Neural cell (in vitro differentiated cells): Measurements from ENCODE around the gene FANCL. TPM values are rescaled to one million over a fixed set of nuclear protein-coding genes. Genes with fewer than 3 reads are reported as not detected.
"Not testable (repeated sequence)": the region's sequence is repeated elsewhere in the genome, so short reads cannot be mapped to it uniquely, and the experiment has no call there.

Experiments used
- H2AFZ ChIP-seq: fragments of 200-600, 300-800 bp; sonication (generic), shearing (Covaris generic); 2 replicates; pipeline ENCODE4 v1.6.0; 2014; ENCODE audit warnings: low read depth, mild to moderate bottlenecking, antibody characterized with exemption, low read length, moderate library complexity
- H3F3A ChIP-seq: fragments of 200-600 bp; shearing (Covaris generic); 2 replicates; pipeline ENCODE4 v1.6.1; 2016; ENCODE audit warnings: mild to moderate bottlenecking, moderate library complexity, mixed read lengths, antibody characterized with exemption, low read length; ENCODE audit not compliant: insufficient read depth, poor library complexity, severe bottlenecking
- H3K27ac ChIP-seq: fragments of 200-600, 300-800 bp; sonication (generic), shearing (Covaris generic); 2 replicates; pipeline ENCODE4 v1.5.1; 2014; ENCODE audit warnings: mild to moderate bottlenecking, low read length, moderate library complexity
- H3K27me3 ChIP-seq: fragments of 300-800, 200-600 bp; sonication (generic), shearing (Covaris generic); 2 replicates; pipeline ENCODE4 v1.6.0; 2014; ENCODE audit warnings: mild to moderate bottlenecking, low read depth, low read length, moderate library complexity; ENCODE audit not compliant: insufficient read depth
- H3K36me3 ChIP-seq: fragments of 300-800, 200-600 bp; sonication (generic), shearing (Covaris generic); 2 replicates; pipeline ENCODE4 v1.5.1; 2014; ENCODE audit warnings: mild to moderate bottlenecking, antibody characterized with exemption, low read length, moderate library complexity; ENCODE audit not compliant: insufficient read depth
- H3K4me2 ChIP-seq: fragments of 300-800, 200-600 bp; sonication (generic), shearing (Covaris generic); 2 replicates; pipeline ENCODE4 v1.6.0; 2014; ENCODE audit warnings: mild to moderate bottlenecking, low read length
- H3K4me3 ChIP-seq: fragments of 300-800, 200-600 bp; sonication (generic), shearing (Covaris generic); 2 replicates; pipeline ENCODE4 v1.5.1; 2014; ENCODE audit warnings: mild to moderate bottlenecking, low read length, moderate library complexity
- H3K79me2 ChIP-seq: fragments of 200-600 bp; shearing (Covaris generic); replicated peaks from 2 replicates; pipeline ENCODE4 v1.6.0; 2014; ENCODE audit warnings: mild to moderate bottlenecking, low read length, moderate library complexity; ENCODE audit not compliant: insufficient read depth
- H3K9ac ChIP-seq: fragments of 300-800, 200-600 bp; sonication (generic), shearing (Covaris generic); 2 replicates; pipeline ENCODE4 v1.6.1; 2016; ENCODE audit warnings: mild to moderate bottlenecking, low read length, mixed read lengths
- H3K9me2 ChIP-seq: fragments of 200-600 bp; shearing (Covaris generic); 2 replicates; pipeline ENCODE4 v1.6.1; 2016; ENCODE audit warnings: mild to moderate bottlenecking, low read length, mixed read lengths; ENCODE audit not compliant: insufficient read depth
- H3K9me3 ChIP-seq: fragments of 200-600, 300-800 bp; sonication (generic), shearing (Covaris generic); 2 replicates; pipeline ENCODE4 v1.6.1; 2016; ENCODE audit warnings: mild to moderate bottlenecking, mixed run types, low read length, moderate library complexity, mixed read lengths
- H4K20me1 ChIP-seq: fragments of 200-600 bp; shearing (Covaris generic); 2 replicates; pipeline ENCODE4 v1.6.1; 2016; ENCODE audit warnings: mild to moderate bottlenecking, mixed run types; ENCODE audit not compliant: insufficient read depth
- CTCF ChIP-seq: fragments of 450-650 bp; IDR thresholded peaks from 2 replicates; pipeline ENCODE4 v1.5.1; 2014; ENCODE audit warnings: antibody characterized with exemption, mild to moderate bottlenecking, moderate library complexity; ENCODE audit not compliant: poor library complexity, severe bottlenecking
- EP300 ChIP-seq: fragments of 450-650 bp; conservative IDR thresholded peaks from 2 replicates; pipeline ENCODE4 v1.6.1; 2014; ENCODE audit warnings: antibody characterized with exemption, mild to moderate bottlenecking, moderate library complexity; ENCODE audit not compliant: poor library complexity, severe bottlenecking
- EZH2 ChIP-seq: fragments of 200-600, 300-800 bp; shearing (Covaris generic), sonication (generic); IDR thresholded peaks from 2 replicates; pipeline ENCODE4 v1.6.1; 2014; ENCODE audit warnings: antibody characterized with exemption, low read length, borderline replicate concordance, mild to moderate bottlenecking; ENCODE audit not compliant: insufficient read depth, poor library complexity, severe bottlenecking
- MXI1 ChIP-seq: fragments of 450-650 bp; conservative IDR thresholded peaks from 2 replicates; pipeline ENCODE4 v1.6.1; 2014; ENCODE audit warnings: antibody characterized with exemption, mild to moderate bottlenecking; ENCODE audit not compliant: poor library complexity, severe bottlenecking
- POLR2AphosphoS5 ChIP-seq: IDR thresholded peaks from 2 replicates; pipeline ENCODE4 v1.6.1; 2012
- RAD21 ChIP-seq: fragments of 450-650 bp; conservative IDR thresholded peaks from 2 replicates; pipeline ENCODE4 v1.6.1; 2014; ENCODE audit warnings: antibody characterized with exemption, mild to moderate bottlenecking, moderate library complexity
- REST ChIP-seq: IDR thresholded peaks from 2 replicates; pipeline ENCODE4 v1.6.1; 2012; ENCODE audit warnings: borderline replicate concordance
- SMC3 ChIP-seq: fragments of 450-650 bp; conservative IDR thresholded peaks from 2 replicates; pipeline ENCODE4 v1.6.1; 2014; ENCODE audit warnings: antibody characterized with exemption, mild to moderate bottlenecking, moderate library complexity; ENCODE audit not compliant: poor library complexity
- TAF1 ChIP-seq: IDR thresholded peaks from 2 replicates; pipeline ENCODE4 v1.6.1; 2012; ENCODE audit warnings: low read depth
- polyA plus RNA-seq: library from polyadenylated mRNA; depleted of rRNA; stranded (reverse); fragments of >200 nt; gene quantifications from 2 replicates; pipeline ENCODE4 v1.2.3, GENCODE V29; 2014

FANCL gene
- polyA plus RNA-seq, 1 donor from 2014 or later: 72.8 TPM

GRCh38 chr2:58169845-58170244 is 71.3 kb downstream of the FANCL start:
- H3F3A ChIP-seq: not testable (repeated sequence)

GRCh38 chr2:58168130-58168529 is 73.0 kb downstream of the FANCL start:
- H3K4me2 ChIP-seq, H3K27me3 ChIP-seq, H3K9me3 ChIP-seq, H3K9me2 ChIP-seq, H3K36me3 ChIP-seq, H2AFZ ChIP-seq, H3K9ac ChIP-seq, H3K4me3 ChIP-seq, H3F3A ChIP-seq, H4K20me1 ChIP-seq, H3K79me2 ChIP-seq, H3K27ac ChIP-seq: not testable (repeated sequence)

More at GRCh38 chr2:58169845-58170244, 71.3 kb downstream of the FANCL start:
- not testable (repeated sequence) for H3K9ac ChIP-seq, H3K27me3 ChIP-seq, H3K4me2 ChIP-seq, H3K9me2 ChIP-seq, H3K27ac ChIP-seq, H2AFZ ChIP-seq, H4K20me1 ChIP-seq, H3K4me3 ChIP-seq, H3K79me2 ChIP-seq, H3K9me3 ChIP-seq, H3K36me3 ChIP-seq

GRCh38 chr2:58163913-58164312 is 77.2 kb downstream of the FANCL start:
- Histone ChIP-seq H2AFZ (no peak overlapping the region), H3K36me3 (no peaks in the 10 kb centered on the region), H3K4me3 (no peak overlapping the region), H3K4me2 (no peak overlapping the region), H3K79me2 (no peaks in the 10 kb centered on the region), H3K9me3 (no peaks in the 10 kb centered on the region), H3F3A (no peaks in the 10 kb centered on the region), H3K27ac (no peak overlapping the region), H3K9me2 (peaks cover 2% of the 10 kb centered on the region), H4K20me1 (no peaks in the 10 kb centered on the region), H3K27me3 (no peaks in the 10 kb centered on the region), H3K9ac (no peak overlapping the region)
- TF ChIP-seq MXI1 (no peak), RAD21 (no peak), POLR2AphosphoS5 (no peak), CTCF (no peak), EP300 (no peak)

- Histone ChIP-seq H3K36me3 (no peaks in the 10 kb centered on the region), H2AFZ (no peak overlapping the region), H3K27ac (no peak overlapping the region), H3K27me3 (no peaks in the 10 kb centered on the region), H3K79me2 (no peaks in the 10 kb centered on the region), H3K4me2 (no peak overlapping the region), H3K9me3 (no peaks in the 10 kb centered on the region), H3K9me2 (peaks cover 2% of the 10 kb centered on the region), H3K9ac (no peak overlapping the region), H4K20me1 (no peaks in the 10 kb centered on the region), H3K4me3 (no peak overlapping the region), H3F3A (no peaks in the 10 kb centered on the region)
- TF ChIP-seq EP300: no peak
- TF ChIP-seq RAD21: no peak
- TF ChIP-seq SMC3: no peak
- no peak for TF ChIP-seq POLR2AphosphoS5
- no peak for TF ChIP-seq CTCF
- TF ChIP-seq EZH2: no peak
- no peak for TF ChIP-seq TAF1
- TF ChIP-seq REST: no peak
- no peak for TF ChIP-seq MXI1
Observed at GRCh38 chr2:58158481-58158880, 82.6 kb downstream of the FANCL start.
